Esophagus mucosa (tissue), 1 donor: ENCODE results near the gene C9. TPM values are rescaled to one million over a fixed set of nuclear protein-coding genes. Genes with fewer than 3 reads are reported as not detected.
A peak's percentile ranks its signal among the peaks of the same experiment; 100 is the strongest.
"Not testable (repeated sequence)": the region's sequence is repeated elsewhere in the genome, so short reads cannot be mapped to it uniquely, and the experiment has no call there.

Experiments
- ATAC-seq: fragments of 200-7000 bp; cut with Tn5 transposase; one replicate; pipeline ENCODE4 v1.9.1; 2020
- total RNA-seq: library from RNA; stranded (reverse); gene quantifications from one replicate; pipeline ENCODE4 v1.2.4, GENCODE V29; 2023
- donor health status: DM: yes; HTN: yes; CAD: no.

Gene C9
- total RNA-seq, 1 donor from 2014 or later, result not detected

GRCh38 chr5:39323542-39323941, 40.8 kb downstream of the C9 start:
- ATAC-seq, result no peak

- no peak for ATAC-seq
Measured at GRCh38 chr5:39319395-39319794, 44.9 kb downstream of the C9 start.

GRCh38 chr5:39316464-39316863, 47.8 kb downstream of the C9 start:
- ATAC-seq, result not testable (repeated sequence)

GRCh38 chr5:39315995-39316394, 48.3 kb downstream of the C9 start:
- no peak for ATAC-seq

GRCh38 chr5:39314591-39314990, 49.7 kb downstream of the C9 start:
- no peak for ATAC-seq

GRCh38 chr5:39309534-39309933, 54.8 kb downstream of the C9 start:
- no peak for ATAC-seq

- ATAC-seq, result no peak
Measured at GRCh38 chr5:39302472-39302871, 61.8 kb downstream of the C9 start.

- no peak for ATAC-seq
Measured at GRCh38 chr5:39301406-39301805, 62.9 kb downstream of the C9 start.

GRCh38 chr5:39299962-39300361, 64.3 kb downstream of the C9 start:
- no peak for ATAC-seq

GRCh38 chr5:39294736-39295135, 69.6 kb downstream of the C9 start:
- ATAC-seq, result no peak

GRCh38 chr5:39284552-39284951, 79.7 kb downstream of the C9 start:
- no peak for ATAC-seq

- peak; percentile 93 for ATAC-seq
Measured at GRCh38 chr5:39283231-39283818, 81.0 kb downstream of the C9 start.

- ATAC-seq, result no peak
Measured at GRCh38 chr5:39282561-39282960, 81.7 kb downstream of the C9 start.

GRCh38 chr5:39275865-39276264, 88.4 kb downstream of the C9 start:
- not testable (repeated sequence) for ATAC-seq

- no peak for ATAC-seq
Measured at GRCh38 chr5:39274398-39275085, 89.8 kb downstream of the C9 start.

- no peak for ATAC-seq
Measured at GRCh38 chr5:39273314-39273954, 90.9 kb downstream of the C9 start.

GRCh38 chr5:39272869-39273231, 91.4 kb downstream of the C9 start:
- not testable (repeated sequence) for ATAC-seq

- ATAC-seq, result no peak
Measured at GRCh38 chr5:39270225-39270848, 94.0 kb downstream of the C9 start.

- ATAC-seq, result no peak
Measured at GRCh38 chr5:39267186-39267585, 97.1 kb downstream of the C9 start.

GRCh38 chr5:39266442-39266841, 97.9 kb downstream of the C9 start:
- ATAC-seq, result no peak

GRCh38 chr5:39264528-39264927, 99.8 kb downstream of the C9 start:
- no peak for ATAC-seq

- no peak for ATAC-seq
Measured at GRCh38 chr5:39262981-39263380, 101.3 kb downstream of the C9 start.

GRCh38 chr5:39260095-39260494, 104.2 kb downstream of the C9 start:
- no peak for ATAC-seq

- ATAC-seq, result no peak
Measured at GRCh38 chr5:39257554-39257953, 106.7 kb downstream of the C9 start.
